ENCODE measurements around the gene IRAK3.
"Not testable (repeated sequence)": the region's sequence is repeated elsewhere in the genome, so short reads cannot be mapped to it uniquely, and the experiment has no call there.

IRAK3 gene

DNA sequence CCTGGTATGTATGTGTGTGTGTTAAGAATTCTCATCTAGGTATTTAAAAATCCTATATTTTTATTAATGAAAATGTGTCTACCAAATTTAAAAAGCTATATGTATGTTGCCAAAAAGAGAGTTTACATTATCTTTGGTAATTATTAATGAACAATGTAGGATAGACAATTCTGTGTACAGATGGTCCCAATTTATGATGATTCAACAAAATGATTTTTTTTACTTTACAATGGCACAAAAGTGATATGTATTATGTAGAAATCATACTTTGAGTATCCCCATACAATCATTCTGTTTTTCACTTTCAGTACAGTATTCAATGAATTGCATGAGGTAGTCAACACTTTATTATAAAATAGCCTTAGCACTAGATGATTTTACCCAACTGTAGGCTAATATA, 39.4 kb downstream of the IRAK3 start:
- DNase-seq, result no peak

DNA sequence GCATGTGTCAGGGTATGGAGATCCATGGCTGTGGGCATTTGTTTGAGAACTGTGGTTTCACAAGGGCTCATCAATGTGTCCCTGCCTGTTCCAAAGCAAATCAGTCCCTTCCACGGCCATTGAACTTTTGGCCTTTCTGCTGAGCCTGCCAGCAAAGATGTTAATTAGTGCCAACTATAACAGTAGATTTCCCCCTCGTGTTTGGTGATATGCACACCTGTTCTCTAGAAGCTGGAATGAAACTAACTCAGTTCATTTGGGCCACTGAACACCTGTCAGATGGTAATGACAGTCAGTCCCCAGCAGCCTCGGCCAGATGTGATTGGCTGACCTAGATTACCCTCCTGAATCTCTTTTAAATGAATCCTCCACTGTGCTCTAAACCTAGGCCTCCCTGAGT, 43.2 kb downstream of the IRAK3 start:
- no peak for DNase-seq

DNA sequence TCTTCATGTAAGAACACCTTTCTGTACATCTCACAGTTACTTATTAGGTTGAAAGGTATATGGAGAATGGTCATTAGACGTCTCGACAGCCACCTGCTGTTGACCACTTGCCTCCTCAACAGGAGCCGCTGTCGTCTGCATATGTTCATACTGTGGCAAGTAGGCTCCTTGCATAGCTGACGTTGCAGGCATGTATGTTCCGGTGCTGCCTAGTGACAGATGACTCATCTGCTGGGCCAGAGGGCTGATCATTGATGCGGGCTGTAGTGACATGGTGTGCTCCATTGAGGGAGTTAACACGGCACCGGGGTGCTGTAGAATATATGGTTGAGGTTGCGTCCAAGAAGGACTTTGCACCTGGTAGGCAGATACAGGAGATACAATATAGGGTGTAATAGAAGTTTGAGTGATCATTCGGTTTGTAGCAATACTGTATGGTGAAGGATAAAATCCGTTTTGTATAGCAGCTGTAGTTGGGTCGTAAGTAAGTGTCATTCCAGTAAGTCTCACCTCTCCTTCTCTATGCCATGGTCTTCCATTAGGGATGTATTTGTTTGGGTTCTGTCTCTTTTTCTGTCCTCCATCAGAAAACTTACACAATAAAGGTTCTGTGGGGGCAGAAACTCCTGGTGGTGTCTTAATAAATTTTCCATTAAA, 45.2 kb downstream of the IRAK3 start:
- not testable (repeated sequence) for DNase-seq

DNA sequence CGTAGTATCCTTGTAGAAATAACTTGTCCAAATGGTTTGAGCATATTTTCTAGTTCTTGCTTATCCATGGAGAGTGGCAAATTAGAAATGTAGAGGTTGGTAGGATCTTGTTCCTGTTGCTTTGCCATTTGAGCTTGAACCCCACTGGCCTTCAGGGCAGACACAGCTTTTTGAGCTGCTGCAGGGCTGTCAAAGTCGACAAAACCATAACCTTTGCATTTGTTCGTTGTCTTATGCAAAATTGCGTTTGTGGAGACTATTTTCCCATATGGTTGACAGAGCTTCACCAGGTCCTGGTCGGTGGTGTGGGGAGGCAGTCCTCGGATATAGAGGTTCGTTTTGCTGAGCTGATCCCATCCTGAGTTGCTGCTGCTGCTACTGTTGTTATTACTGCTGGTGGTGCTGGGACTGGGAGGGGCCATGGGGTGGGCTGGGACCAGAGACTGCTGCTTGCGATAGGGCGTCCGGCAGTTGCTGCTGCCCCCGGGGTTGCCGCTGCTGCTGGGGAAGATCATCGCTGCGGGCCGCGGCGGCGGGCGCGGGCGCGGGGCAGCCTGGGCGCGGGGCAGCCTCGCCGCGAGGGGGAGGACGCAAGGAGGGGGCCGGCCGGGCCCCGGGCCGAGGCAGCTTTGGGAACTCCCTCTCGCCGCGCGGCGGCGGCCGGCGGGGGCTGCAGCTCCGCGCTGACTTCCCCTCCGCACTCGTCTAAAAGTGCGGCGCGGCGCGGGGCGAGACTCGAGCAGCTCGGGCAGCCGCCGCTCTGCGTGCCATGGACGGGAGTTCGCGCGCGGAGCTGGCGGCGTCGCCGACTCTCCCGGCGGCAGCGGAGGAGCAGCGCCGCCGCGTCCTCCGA, 46.0 kb downstream of the IRAK3 start:
- peak; percentile 8 for DNase-seq

DNA sequence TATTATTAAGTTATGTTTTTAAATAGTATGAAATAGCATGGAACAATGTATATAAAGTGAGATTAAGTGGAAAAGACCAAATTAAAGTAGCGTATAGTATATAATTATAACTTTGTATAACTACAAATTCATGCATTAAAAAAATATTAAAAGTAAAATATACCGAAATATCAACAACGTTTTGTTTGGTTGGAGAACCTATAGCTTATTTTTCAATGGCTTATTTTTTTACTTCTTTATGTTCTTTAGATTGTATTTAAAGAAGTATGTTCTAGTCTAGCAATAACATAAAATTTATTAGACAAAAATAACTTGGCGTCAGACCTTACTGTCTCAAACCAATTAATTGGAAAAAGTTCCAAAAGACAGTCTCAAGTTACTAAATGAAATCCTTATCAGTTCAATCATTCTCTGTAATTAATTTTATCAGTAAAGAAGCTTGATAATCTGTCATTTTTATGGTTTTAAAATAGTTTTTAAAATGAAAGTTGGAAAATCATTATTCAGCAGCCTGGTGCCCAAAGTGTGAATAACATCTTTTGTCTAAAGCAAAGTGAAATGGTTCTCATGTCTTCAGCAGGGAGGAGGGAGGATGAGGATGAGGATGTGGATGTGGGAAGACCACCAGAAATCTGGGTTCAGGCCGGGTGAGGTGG, 46.7 kb downstream of the IRAK3 start:
- DNase-seq, result no peak

DNA sequence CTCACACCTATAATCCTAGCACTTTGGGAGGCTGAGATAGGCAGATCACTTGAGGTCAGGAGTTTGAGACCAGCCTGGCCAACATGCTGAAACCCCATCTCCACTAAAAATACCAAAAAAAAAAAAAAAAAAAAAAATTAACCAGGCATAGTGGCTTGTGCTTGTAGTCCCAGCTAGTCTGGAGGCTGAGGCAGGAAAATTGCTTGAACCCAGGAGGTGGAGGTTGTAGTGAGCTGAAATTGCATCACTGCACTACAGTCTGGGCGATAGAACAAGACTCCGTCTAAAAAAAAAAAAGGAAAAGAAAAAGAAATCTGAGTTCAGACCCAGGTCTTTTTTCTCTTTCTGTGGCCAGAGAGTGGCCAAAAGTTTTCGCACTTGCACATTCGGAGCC, 47.3 kb downstream of the IRAK3 start:
- not testable (repeated sequence) for DNase-seq

DNA sequence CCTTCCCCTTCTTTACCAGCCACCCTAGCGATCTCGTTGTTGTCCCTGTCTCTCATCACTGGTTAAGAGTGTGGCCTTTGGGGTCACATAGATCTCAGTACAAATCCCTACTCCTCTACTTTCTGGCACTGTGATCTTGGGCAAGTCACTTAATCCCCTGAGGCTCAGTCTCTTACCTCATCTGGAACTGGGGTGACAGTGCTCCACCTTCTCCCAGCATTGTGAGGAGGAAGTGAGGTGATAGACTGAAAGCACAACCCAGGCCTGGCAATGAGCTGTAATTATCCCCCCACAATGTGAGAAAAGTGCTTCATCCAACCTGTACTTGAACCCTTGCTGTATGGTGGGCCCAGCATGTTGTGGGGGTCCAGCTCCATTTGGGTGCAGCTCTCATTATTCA, 48.0 kb downstream of the IRAK3 start:
- no peak for DNase-seq

DNA sequence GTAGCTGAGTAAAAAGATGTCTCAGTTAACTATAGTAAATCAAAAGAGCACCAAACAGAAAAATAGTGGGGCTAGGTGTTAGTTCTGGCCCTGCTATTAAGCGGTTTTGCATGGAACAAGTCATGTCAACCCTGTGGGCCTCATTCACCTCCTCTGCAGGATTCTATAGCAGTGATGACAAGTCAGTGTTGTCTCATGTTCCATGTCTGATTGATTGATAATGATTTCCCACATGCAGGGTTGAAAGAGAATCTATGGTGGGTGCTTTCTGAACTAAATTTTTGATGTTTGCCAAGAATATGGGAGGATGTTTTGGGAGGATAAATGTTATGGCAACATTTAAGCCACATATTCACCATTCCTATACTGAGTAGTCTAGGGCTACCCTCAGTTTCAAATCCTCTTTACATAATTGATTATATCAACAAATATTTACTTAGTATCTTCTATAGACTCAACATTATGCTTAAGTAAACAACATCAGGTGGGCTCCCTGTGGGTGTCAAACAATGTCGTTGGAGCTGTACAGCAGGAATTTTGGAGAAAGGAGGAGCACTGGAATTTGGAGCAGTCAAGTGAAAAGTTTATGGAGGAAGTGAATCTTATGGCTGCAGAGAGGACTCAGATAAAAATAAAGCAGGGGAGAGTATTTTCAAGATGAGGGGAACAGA, 48.6 kb downstream of the IRAK3 start:
- no peak for DNase-seq

DNA sequence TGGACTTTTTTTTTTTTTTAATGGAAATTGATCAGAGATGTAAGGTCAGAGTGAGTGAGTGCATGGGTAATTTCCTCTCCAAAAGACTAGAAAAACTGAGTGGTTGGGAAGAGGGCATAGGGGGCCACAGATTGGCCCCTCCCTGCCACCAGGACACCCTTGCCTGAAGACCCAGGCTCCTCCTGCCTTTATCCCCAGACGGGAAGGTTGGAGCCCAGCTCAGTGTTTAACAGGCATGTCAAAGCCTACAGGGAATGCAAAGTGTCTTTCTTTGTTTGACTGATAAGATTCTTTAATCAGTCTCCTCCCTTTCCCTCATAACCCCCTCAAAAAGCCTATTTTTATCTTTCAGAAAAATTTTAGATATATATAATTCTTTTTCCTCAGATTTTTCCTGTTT, 50.3 kb downstream of the IRAK3 start:
- no peak for DNase-seq

DNA sequence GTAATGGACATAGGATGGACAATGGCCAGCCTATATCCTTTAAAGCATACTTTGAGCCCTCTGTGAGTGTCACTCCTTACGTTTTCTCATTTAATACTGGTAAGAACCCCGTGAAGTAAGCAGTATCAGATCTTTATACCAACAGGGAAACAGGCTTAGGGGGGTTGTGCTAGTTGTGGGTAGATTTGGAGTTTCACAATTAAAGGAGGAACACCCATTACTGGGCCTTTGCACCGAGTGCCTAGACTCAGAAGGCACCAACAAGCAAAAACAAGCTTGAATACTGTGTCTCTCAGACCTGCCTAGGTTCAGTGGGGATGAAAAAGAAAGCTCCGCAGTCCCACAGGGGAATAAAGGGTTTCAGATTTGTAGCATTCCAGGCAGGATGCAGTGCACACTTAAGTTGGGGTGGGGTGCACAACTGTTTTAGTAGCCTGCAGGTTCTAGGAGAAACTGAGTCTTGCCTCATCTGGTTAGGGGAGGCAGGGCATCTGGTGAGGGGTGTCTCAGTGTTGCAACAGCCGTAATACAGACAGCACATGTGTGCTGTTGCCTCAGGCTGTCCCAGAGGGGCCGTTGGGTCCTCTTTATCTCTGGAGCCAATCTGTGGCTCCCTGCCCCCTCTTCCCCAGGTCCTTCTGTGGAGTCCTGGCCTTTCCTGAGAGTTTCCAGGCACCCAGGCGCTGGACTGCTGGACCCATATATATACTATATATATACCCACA, 51.2 kb downstream of the IRAK3 start:
- DNase-seq, result no peak

DNA sequence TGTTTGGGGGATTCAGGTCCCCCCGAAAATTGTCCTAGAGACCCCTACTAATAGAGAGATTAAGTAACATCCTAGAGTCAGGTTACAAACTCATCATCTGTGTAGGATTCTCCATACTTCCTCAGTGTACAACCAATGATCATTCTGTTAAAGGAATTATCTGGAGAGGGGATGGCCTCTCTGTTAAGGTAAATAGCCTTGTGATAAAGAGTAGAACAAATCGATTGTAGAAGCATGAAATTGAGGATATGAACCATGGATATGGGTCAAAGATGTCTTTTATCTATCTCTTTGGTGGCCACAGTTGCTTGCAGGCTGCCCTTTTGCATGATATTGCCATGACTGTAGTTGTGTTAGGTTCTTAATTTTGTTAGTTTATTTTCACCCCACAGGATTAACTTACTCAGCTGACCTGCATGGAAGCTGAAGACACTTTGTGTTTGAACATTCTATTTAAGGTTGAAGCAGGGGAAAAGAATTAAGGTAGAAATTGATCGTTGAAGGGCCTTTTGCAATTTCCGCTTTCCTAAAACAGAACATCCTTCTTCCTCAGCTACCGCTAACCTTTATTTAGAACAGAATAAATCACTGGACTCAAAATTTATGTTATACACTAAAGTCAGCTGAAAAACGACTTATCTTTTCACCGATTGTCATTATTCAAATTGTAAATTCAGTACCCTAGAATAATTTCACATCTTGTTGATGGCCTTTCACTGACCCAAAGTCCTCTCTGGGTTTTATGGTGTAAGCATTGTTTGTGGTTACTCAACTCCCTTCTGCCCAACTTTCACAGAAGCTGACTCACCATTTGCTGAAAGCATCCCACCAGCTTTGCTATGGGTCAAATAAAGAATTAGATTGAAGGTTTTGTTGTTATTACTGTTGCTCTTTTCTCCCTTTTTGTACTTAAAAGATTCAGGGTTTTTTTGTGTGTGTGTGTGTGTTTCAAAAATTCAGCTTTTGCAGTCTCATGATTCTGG, 52.3 kb downstream of the IRAK3 start:
- no peak for DNase-seq

DNA sequence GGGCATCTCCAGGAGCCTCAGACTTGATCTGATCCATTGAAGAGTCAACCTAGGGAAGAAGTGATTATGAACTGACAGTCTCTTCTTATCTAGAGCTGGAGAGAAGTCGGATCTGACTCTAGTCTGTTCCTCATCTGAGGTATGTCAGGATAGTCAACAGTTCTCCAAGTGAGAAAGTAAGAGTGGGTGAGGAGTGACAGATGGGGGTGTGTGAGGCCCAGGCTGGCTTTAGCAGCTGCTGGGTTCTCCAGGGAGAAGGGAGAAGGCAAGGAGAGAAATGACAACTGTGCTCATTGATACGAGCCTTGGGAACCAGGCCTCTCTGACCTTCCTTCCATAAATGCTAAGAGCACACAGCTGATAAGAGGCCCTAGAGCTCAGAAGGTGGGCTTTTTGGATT, 53.3 kb downstream of the IRAK3 start:
- DNase-seq, result no peak

DNA sequence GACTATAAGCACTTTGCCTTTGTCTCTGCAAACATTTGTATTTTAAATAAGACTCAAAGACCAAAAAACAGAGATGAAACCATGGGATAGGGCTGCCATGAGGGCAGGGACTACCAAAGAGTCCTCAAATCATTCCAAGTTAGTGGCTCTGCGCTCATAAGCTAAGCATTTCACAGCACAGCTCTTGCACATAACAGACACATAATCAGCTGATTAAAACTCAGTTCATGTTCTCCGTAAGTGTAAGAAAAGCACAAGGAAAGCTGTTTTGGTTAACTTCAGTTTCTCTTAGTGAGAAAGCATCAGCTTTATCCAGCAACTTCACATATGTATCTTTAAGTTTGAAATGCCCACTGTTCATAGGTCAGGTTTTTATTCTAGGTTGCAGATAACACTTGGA, 54.9 kb downstream of the IRAK3 start:
- no peak for DNase-seq

DNA sequence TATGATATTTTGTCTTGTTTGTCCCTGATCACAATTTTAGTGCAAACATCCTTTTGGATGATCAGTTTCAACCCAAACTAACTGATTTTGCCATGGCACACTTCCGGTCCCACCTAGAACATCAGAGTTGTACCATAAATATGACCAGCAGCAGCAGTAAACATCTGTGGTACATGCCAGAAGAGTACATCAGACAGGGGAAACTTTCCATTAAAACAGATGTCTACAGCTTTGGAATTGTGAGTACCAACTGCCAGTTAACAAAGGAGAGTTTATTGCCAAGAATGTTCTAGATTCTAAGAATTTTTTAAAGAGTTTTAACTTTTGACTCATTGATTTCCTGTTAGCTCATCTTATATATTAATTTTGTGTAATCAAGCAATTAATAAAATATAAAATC, 55.4 kb downstream of the IRAK3 start:
- DNase-seq, result no peak

DNA sequence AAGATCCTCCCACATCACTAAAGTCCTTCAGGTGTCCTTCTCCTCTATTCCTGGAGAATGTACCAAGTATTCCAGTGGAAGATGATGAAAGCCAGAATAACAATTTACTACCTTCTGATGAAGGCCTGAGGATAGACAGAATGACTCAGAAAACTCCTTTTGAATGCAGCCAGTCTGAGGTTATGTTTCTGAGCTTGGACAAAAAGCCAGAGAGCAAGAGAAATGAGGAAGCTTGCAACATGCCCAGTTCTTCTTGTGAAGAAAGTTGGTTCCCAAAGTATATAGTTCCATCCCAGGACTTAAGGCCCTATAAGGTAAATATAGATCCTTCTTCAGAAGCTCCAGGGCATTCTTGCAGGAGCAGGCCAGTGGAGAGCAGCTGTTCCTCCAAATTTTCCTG, 58.7 kb downstream of the IRAK3 start:
- DNase-seq, result no peak

DNA sequence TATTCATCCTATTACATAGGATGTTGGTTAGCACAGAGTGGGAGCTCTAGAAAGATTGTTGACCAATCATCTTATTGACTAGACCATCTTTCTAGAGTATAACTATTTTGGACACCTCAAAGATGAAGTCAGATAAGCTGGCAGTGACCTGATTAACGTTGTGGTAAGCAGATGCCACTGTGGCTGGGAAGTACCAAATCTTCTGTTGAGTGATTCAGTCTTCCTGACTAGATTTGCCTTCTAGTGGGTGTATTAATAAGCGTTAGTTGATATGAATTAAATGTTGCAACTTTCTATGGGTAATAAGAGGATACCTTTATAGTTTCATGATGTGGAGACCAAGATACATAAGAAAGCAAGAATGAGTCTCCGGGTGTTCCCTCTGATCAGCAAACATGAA, 62.0 kb downstream of the IRAK3 start:
- no peak for DNase-seq

DNA sequence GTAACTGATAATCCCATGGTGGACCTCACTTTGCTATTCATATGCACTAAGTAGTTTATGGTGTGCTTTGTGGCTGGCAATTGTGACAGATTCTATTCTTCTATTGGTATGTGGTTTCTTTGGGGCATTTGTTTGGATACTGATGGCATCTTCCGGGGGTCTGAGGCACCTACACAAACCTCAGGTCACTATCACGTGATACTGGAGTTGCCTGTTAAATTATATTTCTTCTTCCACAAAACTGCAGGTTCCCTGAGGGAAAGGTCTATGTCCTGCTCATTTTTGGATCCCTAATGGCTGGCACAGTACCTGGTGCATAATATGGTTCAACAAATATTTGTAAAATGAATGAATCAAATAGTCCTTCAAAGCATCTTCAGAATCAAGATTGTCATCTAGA, 63.8 kb downstream of the IRAK3 start:
- DNase-seq, result no peak

DNA sequence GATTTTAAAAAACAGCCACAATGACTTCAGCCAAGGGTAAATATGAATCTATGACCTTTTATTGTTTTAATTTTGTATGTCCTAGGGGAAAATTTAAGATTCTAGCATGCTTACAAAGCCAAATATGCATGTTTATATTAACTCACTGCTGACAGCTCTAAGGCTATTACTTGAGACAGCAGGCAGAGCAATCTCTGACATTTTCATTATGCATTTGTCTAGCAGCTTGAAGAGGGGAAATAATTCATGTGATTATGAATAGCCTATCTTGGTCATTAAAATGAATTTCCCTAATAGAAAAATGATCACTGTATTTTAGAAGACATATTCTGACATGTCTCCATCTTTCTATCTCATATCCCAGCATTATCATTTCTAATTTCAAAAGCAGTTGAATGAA, 66.7 kb downstream of the IRAK3 start:
- DNase-seq, result no peak

DNA sequence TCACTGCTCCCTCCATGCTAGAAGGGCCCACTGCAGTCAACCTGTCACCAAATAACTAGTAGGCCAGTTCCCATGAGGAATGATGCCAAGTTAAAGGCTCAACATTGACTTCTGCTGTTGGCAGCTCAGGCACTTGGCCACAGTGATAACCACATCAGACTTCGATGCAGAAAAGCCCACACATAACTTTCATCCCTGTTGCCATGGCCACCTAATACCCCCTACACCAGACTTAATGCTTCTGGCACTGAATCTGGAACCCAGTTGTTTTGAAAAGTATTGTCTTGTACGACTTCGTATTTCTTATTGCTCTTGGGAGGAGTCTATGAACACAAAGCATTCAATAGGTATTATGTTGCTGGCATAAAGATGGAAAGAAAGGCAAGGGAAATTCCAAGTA, 69.0 kb downstream of the IRAK3 start:
- DNase-seq, result no peak

DNA sequence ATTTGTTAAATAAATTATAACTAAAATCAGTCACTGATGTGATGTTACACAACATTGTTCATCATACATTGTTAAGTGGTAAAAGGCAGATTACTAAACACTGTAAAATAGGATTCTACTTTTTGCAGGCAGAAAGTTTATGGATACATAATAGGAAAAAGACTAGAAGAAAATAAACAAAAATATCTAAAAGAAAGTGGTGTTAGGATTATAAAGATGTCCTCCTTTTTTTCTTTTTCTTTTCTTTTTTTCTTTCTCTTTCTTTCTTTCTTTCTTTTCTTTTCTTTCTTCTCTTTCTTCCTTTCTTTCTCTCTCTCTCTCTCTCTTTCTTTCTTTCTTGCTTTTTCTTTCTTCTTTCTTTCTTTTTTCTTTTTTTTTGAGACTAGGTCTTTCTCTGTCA, 73.7 kb downstream of the IRAK3 start:
- DNase-seq, result no peak

DNA sequence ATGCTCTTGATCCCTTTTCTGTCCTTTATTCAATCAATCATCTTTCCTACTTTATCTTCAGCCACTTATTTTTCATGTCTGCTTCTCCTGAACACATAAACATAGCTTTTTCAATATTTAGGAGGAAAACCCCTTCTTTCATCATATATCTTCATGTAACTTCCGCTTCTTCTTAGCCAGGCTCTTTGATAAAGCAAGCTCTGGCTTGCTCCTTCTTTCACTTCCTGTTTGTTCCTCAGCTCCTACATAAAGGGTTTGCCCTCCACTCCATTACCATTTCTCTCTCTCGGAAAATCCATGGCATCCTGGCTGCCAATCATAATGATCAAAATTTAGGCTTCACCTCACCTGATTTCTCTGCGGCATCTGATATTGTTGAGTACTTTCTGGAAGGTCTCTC, 79.5 kb downstream of the IRAK3 start:
- no peak for DNase-seq

DNA sequence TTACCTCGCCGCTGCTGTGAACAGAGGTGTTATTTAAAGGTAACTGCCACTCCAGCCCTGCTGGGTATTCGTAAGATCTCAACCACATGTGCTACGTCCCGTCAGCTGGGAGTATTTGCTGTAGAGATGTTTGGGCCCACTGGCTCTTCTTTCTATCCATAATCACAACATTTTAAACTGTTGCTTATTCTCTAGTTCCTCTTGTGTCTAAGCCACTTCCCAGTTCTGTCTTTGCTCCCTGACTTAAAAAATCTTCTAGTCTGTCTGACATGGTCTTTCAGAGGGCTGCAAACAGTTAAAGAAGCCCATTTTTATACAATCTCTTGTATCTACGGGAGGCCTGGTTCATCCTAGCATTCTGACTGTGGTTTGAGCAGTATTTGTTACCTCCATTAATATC, 80.1 kb downstream of the IRAK3 start:
- no peak for DNase-seq

Data from activated gamma-delta T cell treated with Interleukin-2 at 50 U/mL for 16 hours (primary cell).